Right lobe of liver (tissue), 4 donors: ENCODE data around the gene KCNJ6.
"Not testable (repeated sequence)": the region's sequence is repeated elsewhere in the genome, so short reads cannot be mapped to it uniquely, and the experiment has no call there.

Source experiments
- POLR2A ChIP-seq: fragments of 450-650 bp; IDR thresholded peaks from one replicate; pipeline ENCODE4 v1.6.1; 2017; ENCODE audit warnings: antibody characterized with exemption, mild to moderate bottlenecking
- TF ChIP-seq, protein P1 (sequence below), 4 donors: fragments of 200-600 bp in 3 of 4; fragments of 450-650 bp in 1 of 4; IDR thresholded peaks; one replicate each; pipeline versions ENCODE4 v1.5.1 to v1.8.0; 2016 to 2022; ENCODE audit warnings: antibody characterized with exemption in 4 of 4, mild to moderate bottlenecking in 2 of 4
- donor health status: DM: no; HTN: no; CAD: no.
- donor health status: DM: no; HTN: no; CAD: no.
- donor health status: DM: no; HTN: yes; CAD: no.

DNA sequence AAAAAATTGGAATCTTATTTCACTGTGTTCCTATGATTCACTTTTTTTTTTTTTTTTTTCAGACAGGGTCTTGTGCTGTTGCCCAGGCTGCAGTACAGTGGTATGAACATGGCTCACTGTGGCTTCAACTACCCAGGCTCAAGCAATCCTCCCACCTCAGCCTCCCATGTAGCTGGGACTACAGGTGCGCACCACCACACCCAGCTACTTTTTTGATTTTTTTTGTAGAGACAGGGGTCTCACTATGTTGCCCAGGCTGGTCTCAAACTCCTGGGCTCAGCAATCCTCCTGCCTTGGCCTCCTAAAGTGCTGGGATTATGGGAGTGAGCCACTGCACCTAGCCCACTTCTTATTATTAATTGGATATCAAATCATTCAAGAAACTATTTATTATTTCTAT lies 339.3 kb downstream of the KCNJ6 start:
- TF ChIP-seq, protein P1, sequence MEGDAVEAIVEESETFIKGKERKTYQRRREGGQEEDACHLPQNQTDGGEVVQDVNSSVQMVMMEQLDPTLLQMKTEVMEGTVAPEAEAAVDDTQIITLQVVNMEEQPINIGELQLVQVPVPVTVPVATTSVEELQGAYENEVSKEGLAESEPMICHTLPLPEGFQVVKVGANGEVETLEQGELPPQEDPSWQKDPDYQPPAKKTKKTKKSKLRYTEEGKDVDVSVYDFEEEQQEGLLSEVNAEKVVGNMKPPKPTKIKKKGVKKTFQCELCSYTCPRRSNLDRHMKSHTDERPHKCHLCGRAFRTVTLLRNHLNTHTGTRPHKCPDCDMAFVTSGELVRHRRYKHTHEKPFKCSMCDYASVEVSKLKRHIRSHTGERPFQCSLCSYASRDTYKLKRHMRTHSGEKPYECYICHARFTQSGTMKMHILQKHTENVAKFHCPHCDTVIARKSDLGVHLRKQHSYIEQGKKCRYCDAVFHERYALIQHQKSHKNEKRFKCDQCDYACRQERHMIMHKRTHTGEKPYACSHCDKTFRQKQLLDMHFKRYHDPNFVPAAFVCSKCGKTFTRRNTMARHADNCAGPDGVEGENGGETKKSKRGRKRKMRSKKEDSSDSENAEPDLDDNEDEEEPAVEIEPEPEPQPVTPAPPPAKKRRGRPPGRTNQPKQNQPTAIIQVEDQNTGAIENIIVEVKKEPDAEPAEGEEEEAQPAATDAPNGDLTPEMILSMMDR (IDR thresholded peaks at IDR 0.05) = not testable (repeated sequence)
- TF ChIP-seq POLR2A = not testable (repeated sequence)
